CD4-positive, alpha-beta memory T cell (primary cell): ENCODE results near the gene DTX1. TPM values are rescaled to one million over a fixed set of nuclear protein-coding genes. Genes with fewer than 3 reads are reported as not detected.

ENCODE experiments used
- CTCF ChIA-PET: fragments of 350-600 bp; sonication (Branson Sonifier 250); formaldehyde crosslinking; loops from one replicate; lab custom pipeline; 2021; ENCODE audit warnings: inconsistent platforms; ENCODE audit not compliant: partially characterized antibody; lab: Charles Lee
- POLR2A ChIA-PET: fragments of 350-600 bp; sonication (Branson Sonifier 250); formaldehyde crosslinking; loops from one replicate; lab custom pipeline; 2021; ENCODE audit not compliant: partially characterized antibody; lab: Charles Lee
- DNase-seq, 5 donors: peaks; one replicate each; pipeline versions ENCODE4 v3.0.0 to v3.0.0-alpha.2; 2020 to 2022; ENCODE audit warnings: mixed read lengths in 1 of 5
- H3K27ac ChIP-seq: one replicate; pipeline ENCODE4 v1.7.0; 2013; ENCODE audit warnings: low read depth, low read length
- H3K27me3 ChIP-seq: 2 replicates; pipeline ENCODE4 v1.7.0; 2013; ENCODE audit warnings: mild to moderate bottlenecking, low read length, moderate library complexity; ENCODE audit not compliant: insufficient read depth
- H3K36me3 ChIP-seq: 2 replicates; pipeline ENCODE4 v1.7.0; 2013; ENCODE audit warnings: mild to moderate bottlenecking, low read length, moderate library complexity; ENCODE audit not compliant: insufficient read depth
- H3K4me1 ChIP-seq: 2 replicates; pipeline ENCODE4 v1.7.0; 2013; ENCODE audit warnings: mild to moderate bottlenecking, low read length, moderate library complexity; ENCODE audit not compliant: insufficient read depth
- H3K4me3 ChIP-seq, 2 donors: one replicate each; pipeline ENCODE4 v1.7.0; 2013; ENCODE audit warnings: low read length in 2 of 2, mild to moderate bottlenecking in 1 of 2
- H3K9me3 ChIP-seq, 2 donors: one replicate each; pipeline ENCODE4 v1.7.0; 2013; ENCODE audit warnings: low read length in 2 of 2, control low read depth in 1 of 2; ENCODE audit not compliant: control insufficient read depth in 1 of 2
- H3K27ac Mint-ChIP-seq, 7 donors: one replicate each; pipeline ENCODE4 v1.8.0; 2020 to 2021; ENCODE audit warnings: mixed read lengths in 7 of 7, mild to moderate bottlenecking in 6 of 7, inconsistent platforms in 3 of 7, moderate library complexity in 3 of 7
- H3K27me3 Mint-ChIP-seq, 2 donors: one replicate each; pipeline ENCODE4 v1.8.0; 2020 to 2021; ENCODE audit warnings: mixed read lengths in 2 of 2
- H3K36me3 Mint-ChIP-seq, 2 donors: one replicate each; pipeline ENCODE4 v1.8.0; 2020 to 2021; ENCODE audit warnings: mixed read lengths in 2 of 2, inconsistent platforms in 1 of 2, mild to moderate bottlenecking in 1 of 2
- H3K4me1 Mint-ChIP-seq, 4 donors: one replicate each; pipeline ENCODE4 v1.8.0; 2020 to 2021; ENCODE audit warnings: mixed read lengths in 4 of 4, mild to moderate bottlenecking in 1 of 4
- H3K4me3 Mint-ChIP-seq, 8 donors: one replicate each; pipeline ENCODE4 v1.8.0; 2020 to 2021; ENCODE audit warnings: mixed read lengths in 8 of 8, mild to moderate bottlenecking in 7 of 8, moderate library complexity in 6 of 8, inconsistent platforms in 3 of 8
- H3K9me3 Mint-ChIP-seq, 8 donors: one replicate each; pipeline ENCODE4 v1.8.0; 2020 to 2021; ENCODE audit warnings: mixed read lengths in 8 of 8, mild to moderate bottlenecking in 5 of 8, inconsistent platforms in 3 of 8, moderate library complexity in 1 of 8
- intact Hi-C: fragments of 100-400 bp; cut with micrococcal nuclease; formaldehyde crosslinking; loops from one replicate; pipeline ENCODE4 v1.15.1; 2023
- polyA plus RNA-seq, 2 donors: library from polyadenylated mRNA; unstranded; fragments of 300-500 nt; fragmentation: Illumina TruSeq; gene quantifications; one replicate each; pipeline ENCODE4 v1.2.3, GENCODE V29; 2021
- total RNA-seq, 2 experiments: library from RNA; stranded (reverse); gene quantifications; one replicate each; pipeline ENCODE4 v1.2.3, GENCODE V29; 2021

Gene DTX1
- total RNA-seq (1 to 10 TPM; 7.0 to 7.5 TPM), polyA plus RNA-seq (1 to 10 TPM in 1 of 2 donors, under 1 TPM in 1; 0.30 to 4.1 TPM)

GRCh38 chr12:113056631-113057488, at the start of gene DTX1:
DTX1 (plus strand) TSS chr12:113056730; CDS start chr12:113058193, 1,463 bp downstream.
- Histone ChIP-seq H3K27ac (peak within 1 kb of the TSS; percentile 56), H3K9me3 (no peaks in the 10 kb centered on the region), H3K27me3 (no peaks in the 10 kb centered on the region), H3K4me1 (peaks cover 54% of the 10 kb centered on the region), H3K36me3 (no peaks in the 10 kb centered on the region), H3K4me3 (peak within 1 kb of the TSS; percentile 30 to 49)
- ChIA-PET CTCF (interaction anchor here (0.9 to 1.6 kb wide), 2 partner anchors 33 to 42 kb away, joined by 4 to 8 read pairs; no protein-coding TSS in a partner anchor), POLR2A (interaction anchor here (0.6 to 1.4 kb wide), 4 partner anchors 30 to 124 kb away, joined by 3 to 4 read pairs (median 3); partner anchors contain the start of gene OAS3)
- DNase-seq, result peak in 4 of 5 donors; percentile 35 to 56 (median 38)
- H3K27me3 Mint-ChIP-seq, result no peaks in the 10 kb centered on the region
- H3K36me3 Mint-ChIP-seq, result no peaks in the 10 kb centered on the region
- no peaks in the 10 kb centered on the region for H3K9me3 Mint-ChIP-seq
- peak within 1 kb of the TSS; percentile 81 to 88 (median 84) for H3K4me3 Mint-ChIP-seq
- intact Hi-C loops, result loop anchor here (2.0 kb wide), 1 partner anchor 32 kb away; no protein-coding TSS in a partner anchor
- H3K4me1 Mint-ChIP-seq, result peaks cover 19 to 37% (median 32%) of the 10 kb centered on the region in 4 donors
- H3K27ac Mint-ChIP-seq, result peak within 1 kb of the TSS; percentile 53 to 85 (median 75)

GRCh38 chr12:113007166-113007565, 49.4 kb upstream of the DTX1 start:
- intact Hi-C loops, result no loop called here
- H3K27ac ChIP-seq, result no peak overlapping the region
- H3K36me3 ChIP-seq, result peaks cover 84% of the 10 kb centered on the region
- H3K36me3 Mint-ChIP-seq, result peaks cover 89 to 92% of the 10 kb centered on the region in 2 donors
- H3K4me3 ChIP-seq, result no peak overlapping the region
- POLR2A ChIA-PET, result no interaction called here
- DNase-seq, result no peak
- no peaks in the 10 kb centered on the region for H3K4me1 ChIP-seq
- H3K27me3 ChIP-seq, result no peaks in the 10 kb centered on the region
- H3K4me3 Mint-ChIP-seq, result no peak overlapping the region
- peaks cover 0 to 16% (median 11%) of the 10 kb centered on the region in 8 donors for H3K9me3 Mint-ChIP-seq
- H3K27ac Mint-ChIP-seq, result no peak overlapping the region
- H3K27me3 Mint-ChIP-seq, result no peaks in the 10 kb centered on the region
- CTCF ChIA-PET, result interaction anchor here (0.6 to 1.5 kb wide), 7 partner anchors 14 to 109 kb away, joined by 3 to 6 read pairs (median 4); no protein-coding TSS in a partner anchor
- peaks cover 0 to 6% of the 10 kb centered on the region in 2 donors for H3K9me3 ChIP-seq
- no peaks in the 10 kb centered on the region for H3K4me1 Mint-ChIP-seq

- H3K4me1 Mint-ChIP-seq, result peaks cover 0 to 2% (median under 1%) of the 10 kb centered on the region in 4 donors
- no peaks in the 10 kb centered on the region for H3K27me3 Mint-ChIP-seq
These were observed 45.8 kb upstream of the DTX1 start for GRCh38 chr12:113010701-113011100.

DNA sequence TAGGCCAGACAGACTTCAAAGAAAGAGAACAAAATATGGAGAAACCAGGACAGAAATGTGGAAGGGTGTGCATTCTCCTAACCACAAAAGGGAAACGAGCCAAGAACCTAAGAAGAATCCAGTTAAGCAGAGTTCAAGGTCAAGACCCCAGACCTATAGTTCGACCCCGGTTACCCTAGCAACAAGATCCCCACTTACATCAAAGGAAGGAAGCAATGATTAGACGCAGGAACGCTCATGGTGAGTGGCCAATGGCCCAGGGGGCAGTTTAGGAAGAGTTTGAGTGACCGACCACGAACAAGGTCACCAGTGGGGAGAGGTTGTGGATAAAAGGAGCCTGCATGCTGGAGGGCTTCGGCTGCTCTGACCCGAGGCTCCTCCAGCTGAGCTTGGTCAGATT, 42.0 kb upstream of the DTX1 start:
- H3K9me3 ChIP-seq, result peaks cover 0 to 6% of the 10 kb centered on the region in 2 donors
- H3K27ac ChIP-seq, result no peak overlapping the region
- H3K27me3 Mint-ChIP-seq, result no peaks in the 10 kb centered on the region
- ChIA-PET CTCF (interaction anchor here (0.9 kb wide), 1 partner anchor 89 kb away, joined by 3 read pairs; no protein-coding TSS in a partner anchor), POLR2A (no interaction called here)
- no peaks in the 10 kb centered on the region for H3K4me1 ChIP-seq
- H3K9me3 Mint-ChIP-seq, result peaks cover 0 to 16% (median 11%) of the 10 kb centered on the region in 8 donors
- H3K36me3 ChIP-seq, result peaks cover 14% of the 10 kb centered on the region
- no peak overlapping the region for H3K4me3 Mint-ChIP-seq
- intact Hi-C loops, result no loop called here
- H3K27ac Mint-ChIP-seq, result no peak overlapping the region
- no peaks in the 10 kb centered on the region for H3K27me3 ChIP-seq
- no peak for DNase-seq
- H3K4me3 ChIP-seq, result no peak overlapping the region
- H3K4me1 Mint-ChIP-seq, result peaks cover 0 to 2% (median under 1%) of the 10 kb centered on the region in 4 donors
- H3K36me3 Mint-ChIP-seq, result peaks cover 22 to 26% of the 10 kb centered on the region in 2 donors

More at GRCh38 chr12:113010701-113011100, 45.8 kb upstream of the DTX1 start:
- peaks cover 60 to 61% of the 10 kb centered on the region in 2 donors for H3K36me3 Mint-ChIP-seq
- no peak overlapping the region for H3K4me3 Mint-ChIP-seq
- no peak for DNase-seq
- H3K4me3 ChIP-seq, result no peak overlapping the region
- H3K4me1 ChIP-seq, result no peaks in the 10 kb centered on the region
- peak overlapping the region in 1 of 7 donors; percentile 32 for H3K27ac Mint-ChIP-seq
- H3K27ac ChIP-seq, result no peak overlapping the region
- intact Hi-C loops, result no loop called here
- peaks cover 52% of the 10 kb centered on the region for H3K36me3 ChIP-seq
- CTCF ChIA-PET, result interaction anchor here (1.2 kb wide), 1 partner anchor 18 kb away, joined by 6 read pairs; no protein-coding TSS in a partner anchor
- POLR2A ChIA-PET, result no interaction called here
- H3K9me3 Mint-ChIP-seq, result peaks cover 0 to 16% (median 11%) of the 10 kb centered on the region in 8 donors
- no peaks in the 10 kb centered on the region for H3K27me3 ChIP-seq
- H3K9me3 ChIP-seq, result peaks cover 0 to 6% of the 10 kb centered on the region in 2 donors

- intact Hi-C loops, result no loop called here
- no peaks in the 10 kb centered on the region for H3K9me3 ChIP-seq
- H3K27ac ChIP-seq, result no peak overlapping the region
- ChIA-PET POLR2A (no interaction called here), CTCF (interaction anchor here (0.9 kb wide), 1 partner anchor 24 kb away, joined by 4 read pairs; no protein-coding TSS in a partner anchor)
- no peak overlapping the region for H3K27ac Mint-ChIP-seq
- peaks cover 0 to 2% (median under 1%) of the 10 kb centered on the region in 4 donors for H3K4me1 Mint-ChIP-seq
- H3K4me1 ChIP-seq, result no peaks in the 10 kb centered on the region
- peaks cover under 1 to 4% of the 10 kb centered on the region in 2 donors for H3K36me3 Mint-ChIP-seq
- H3K4me3 ChIP-seq, result no peak overlapping the region
- H3K36me3 ChIP-seq, result no peaks in the 10 kb centered on the region
- no peaks in the 10 kb centered on the region for H3K27me3 ChIP-seq
- H3K27me3 Mint-ChIP-seq, result peaks cover 0 to 2% of the 10 kb centered on the region in 2 donors
- H3K9me3 Mint-ChIP-seq, result no peaks in the 10 kb centered on the region
- DNase-seq, result no peak
- no peak overlapping the region for H3K4me3 Mint-ChIP-seq
These were observed 39.7 kb upstream of the DTX1 start for GRCh38 chr12:113016796-113017195.

DNA sequence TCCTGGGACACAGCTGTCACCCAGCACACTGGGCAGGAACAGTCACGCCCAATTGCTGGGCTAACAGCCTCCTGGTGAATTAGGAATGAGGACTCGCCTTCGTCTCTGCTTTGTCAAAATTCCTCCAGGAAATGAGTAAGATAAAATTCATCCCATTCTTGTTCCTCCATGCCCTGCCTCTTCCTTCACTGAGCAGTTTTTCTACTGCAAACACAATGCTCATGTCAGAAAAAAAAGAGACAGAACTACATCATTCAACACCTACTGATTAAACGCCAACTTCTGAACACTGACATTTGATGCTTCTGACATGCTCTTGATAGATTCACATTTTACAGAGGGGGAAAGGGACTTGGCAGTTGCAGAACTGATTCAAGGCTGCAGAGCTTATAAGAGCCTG, 37.5 kb upstream of the DTX1 start:
- Histone ChIP-seq H3K4me1 (no peaks in the 10 kb centered on the region), H3K36me3 (no peaks in the 10 kb centered on the region), H3K9me3 (no peaks in the 10 kb centered on the region), H3K27ac (no peak overlapping the region), H3K27me3 (no peaks in the 10 kb centered on the region), H3K4me3 (no peak overlapping the region)
- no peaks in the 10 kb centered on the region for H3K36me3 Mint-ChIP-seq
- no peak for DNase-seq
- intact Hi-C loops, result no loop called here
- ChIA-PET POLR2A (no interaction called here), CTCF (no interaction called here)
- H3K4me1 Mint-ChIP-seq, result peaks cover 0 to 1% (median 0%) of the 10 kb centered on the region in 4 donors
- no peak overlapping the region for H3K4me3 Mint-ChIP-seq
- peaks cover 1 to 2% of the 10 kb centered on the region in 2 donors for H3K27me3 Mint-ChIP-seq
- H3K27ac Mint-ChIP-seq, result no peak overlapping the region
- no peaks in the 10 kb centered on the region for H3K9me3 Mint-ChIP-seq

GRCh38 chr12:113021500-113021899, 35.0 kb upstream of the DTX1 start:
- Mint-ChIP-seq H3K27me3 (peaks cover 2 to 3% of the 10 kb centered on the region in 2 donors), H3K9me3 (no peaks in the 10 kb centered on the region), H3K36me3 (no peaks in the 10 kb centered on the region), H3K4me1 (no peaks in the 10 kb centered on the region), H3K4me3 (no peak overlapping the region), H3K27ac (no peak overlapping the region)
- H3K27me3 ChIP-seq, result no peaks in the 10 kb centered on the region
- H3K36me3 ChIP-seq, result no peaks in the 10 kb centered on the region
- no peaks in the 10 kb centered on the region for H3K4me1 ChIP-seq
- DNase-seq, result no peak
- no peak overlapping the region for H3K4me3 ChIP-seq
- no peaks in the 10 kb centered on the region for H3K9me3 ChIP-seq
- intact Hi-C loops, result no loop called here
- ChIA-PET POLR2A (no interaction called here), CTCF (interaction anchor here (0.7 to 2.9 kb wide), 3 partner anchors 11 to 153 kb away, joined by 3 to 10 read pairs (median 3); no protein-coding TSS in a partner anchor)
- H3K27ac ChIP-seq, result no peak overlapping the region
